Posterior vena cava (tissue), 2 donors: Measurements from ENCODE around the gene ANXA10. TPM values are rescaled to one million over a fixed set of nuclear protein-coding genes. Genes with fewer than 3 reads are reported as not detected.
"Not testable (repeated sequence)": the region's sequence is repeated elsewhere in the genome, so short reads cannot be mapped to it uniquely, and the experiment has no call there.

Source experiments
- DNase-seq: peaks from one replicate; pipeline ENCODE4 v3.0.0-alpha.2; 2020; ENCODE audit warnings: low spot score
- intact Hi-C, 2 donors: fragments of 100-400 bp; cut with DNase I; formaldehyde crosslinking; loops; one replicate each; pipeline versions ENCODE4 v1.14.1 to v1.14.2; 2022 to 2023
- total RNA-seq, 2 donors: library from RNA; stranded (reverse); fragmentation: NEBNext Ultra II Directional; extraction: Animal tissue kit (Norgen Biotek cat#: 25700); gene quantifications; one replicate each; pipeline ENCODE4 v1.2.1, GENCODE V29; 2021
- donor health status: DM: yes; HTN: yes; CAD: no.
- donor health status: DM: yes; HTN: yes; CAD: no.

The ANXA10 gene
- total RNA-seq, 2 donors from 2014 or later, result not detected

GRCh38 chr4:168208957-168209614, 116.7 kb downstream of the ANXA10 start:
- no peak for DNase-seq
- intact Hi-C loops, result no loop called here

- intact Hi-C loops, result no loop called here
- DNase-seq, result no peak
Measured at GRCh38 chr4:168212656-168213055, 120.3 kb downstream of the ANXA10 start.

- intact Hi-C loops, DNase-seq: not testable (repeated sequence)
Measured at GRCh38 chr4:168213511-168213910, 121.2 kb downstream of the ANXA10 start.

GRCh38 chr4:168218645-168219044, 126.3 kb downstream of the ANXA10 start:
- no peak for DNase-seq
- intact Hi-C loops, result no loop called here

GRCh38 chr4:168220893-168221292, 128.6 kb downstream of the ANXA10 start:
- no peak for DNase-seq
- intact Hi-C loops, result no loop called here

GRCh38 chr4:168221301-168221700, 129.0 kb downstream of the ANXA10 start:
- DNase-seq, result no peak
- intact Hi-C loops, result no loop called here

Other genes starting within 250 kb of the ANXA10 start
- 10 to 100 TPM; 14.3 to 18.4 TPM for gene DDX60, start 226.2 kb downstream of the ANXA10 start, total RNA-seq